ENCODE measurements around the gene DERA. TPM values are rescaled to one million over a fixed set of nuclear protein-coding genes. Genes with fewer than 3 reads are reported as not detected.

Gene DERA
- total and polyA plus RNA-seq, 9 of the 15 experiments (the other 6 are each of a cell fraction or from before 2014, with no cell fraction given) = 5.5 to 15.5 (median 7.8) TPM

DNA sequence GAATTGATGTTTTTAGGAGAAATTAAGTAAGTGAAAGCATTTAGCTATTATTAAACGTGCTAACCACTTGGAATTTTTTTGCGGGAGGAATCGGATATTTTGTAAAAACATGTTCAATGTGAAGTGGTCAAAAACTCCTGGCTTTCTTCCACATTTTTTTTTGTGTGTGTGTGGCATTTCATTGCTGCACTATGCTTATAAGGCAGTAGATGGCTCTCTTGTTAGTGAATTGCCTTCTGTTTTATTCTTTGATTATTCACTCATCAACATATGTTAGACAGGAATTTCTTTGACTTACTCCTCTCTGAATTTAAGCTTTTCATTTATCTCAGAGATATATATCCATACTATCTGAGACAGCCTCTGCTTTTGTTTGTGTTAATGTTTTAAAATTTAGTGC is 71.3 kb downstream of the DERA start:
- intact Hi-C loops (cut with micrococcal nuclease) (loop anchor here (10.0 kb wide), 1 partner anchor 382 kb away; no protein-coding TSS in a partner anchor), in situ Hi-C loops (cut with MboI) (no loop called here)
- no peak overlapping the region for H3K9ac ChIP-seq (ENCODE audit: insufficient read depth in 1 of 2, low read depth in 2 of 2, low read length in 2 of 2)
- CTCF ChIA-PET (ENCODE audit: low intra/inter-chr PET ratio) = no interaction called here
- no peaks in the 10 kb centered on the region for H3K4me1 ChIP-seq (replicated peaks in 1 of 2; ENCODE audit: control insufficient read depth in 2 of 2, insufficient read depth in 2 of 2, low read length in 2 of 2)
- H3K9me3 ChIP-seq (replicated peaks; ENCODE audit: control insufficient read depth, insufficient read depth, low read depth, low read length) = no peaks in the 10 kb centered on the region
- H3K27ac ChIP-seq (ENCODE audit: extremely low read depth, low read depth, low read length) = no peak overlapping the region
- no peaks in the 10 kb centered on the region for H3K79me2 ChIP-seq (ENCODE audit: control insufficient read depth, insufficient read depth, low read length)
- no peak overlapping the region for H3K4me3 ChIP-seq
- BruUV-seq (replicated peaks) = no TSS peak
- no peaks in the 10 kb centered on the region for H3K27me3 ChIP-seq (ENCODE audit: control insufficient read depth in 2 of 2, insufficient read depth in 2 of 2, low read length in 2 of 2)
- POLR2A ChIA-PET = no interaction called here
- TF ChIP-seq, protein P1, sequence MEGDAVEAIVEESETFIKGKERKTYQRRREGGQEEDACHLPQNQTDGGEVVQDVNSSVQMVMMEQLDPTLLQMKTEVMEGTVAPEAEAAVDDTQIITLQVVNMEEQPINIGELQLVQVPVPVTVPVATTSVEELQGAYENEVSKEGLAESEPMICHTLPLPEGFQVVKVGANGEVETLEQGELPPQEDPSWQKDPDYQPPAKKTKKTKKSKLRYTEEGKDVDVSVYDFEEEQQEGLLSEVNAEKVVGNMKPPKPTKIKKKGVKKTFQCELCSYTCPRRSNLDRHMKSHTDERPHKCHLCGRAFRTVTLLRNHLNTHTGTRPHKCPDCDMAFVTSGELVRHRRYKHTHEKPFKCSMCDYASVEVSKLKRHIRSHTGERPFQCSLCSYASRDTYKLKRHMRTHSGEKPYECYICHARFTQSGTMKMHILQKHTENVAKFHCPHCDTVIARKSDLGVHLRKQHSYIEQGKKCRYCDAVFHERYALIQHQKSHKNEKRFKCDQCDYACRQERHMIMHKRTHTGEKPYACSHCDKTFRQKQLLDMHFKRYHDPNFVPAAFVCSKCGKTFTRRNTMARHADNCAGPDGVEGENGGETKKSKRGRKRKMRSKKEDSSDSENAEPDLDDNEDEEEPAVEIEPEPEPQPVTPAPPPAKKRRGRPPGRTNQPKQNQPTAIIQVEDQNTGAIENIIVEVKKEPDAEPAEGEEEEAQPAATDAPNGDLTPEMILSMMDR (IDR thresholded peaks at IDR 0.05 in 2 of 3, conservative IDR thresholded peaks at IDR 0.05 in 1 of 3; ENCODE audit: insufficient read depth in 2 of 3, low read depth in 1 of 3, low read length in 3 of 3) = peak in 1 of 3 experiments; percentile 40; a peak in 2 of 6 replicates
- TF ChIP-seq CSDE1 (IDR thresholded peaks at IDR 0.05) = no peak
- no peak for TF ChIP-seq POLR2A (conservative IDR thresholded peaks at IDR 0.05)
- no peak for TF ChIP-seq SMAD4 (CRISPR knock-in tag; conservative IDR thresholded peaks at IDR 0.05)
- no peak for TF ChIP-seq SIRT6 (IDR thresholded peaks at IDR 0.05; ENCODE audit: low read depth, low read length)
- peak; percentile 20 to 61 for TF ChIP-seq RAD21 (CRISPR knock-in tag; conservative IDR thresholded peaks at IDR 0.05 in 1 of 2, IDR thresholded peaks at IDR 0.05 in 1 of 2)
- no peak for TF ChIP-seq EP300 (IDR thresholded peaks at IDR 0.05; ENCODE audit: low read length)
- no peak for TF ChIP-seq CHCHD3 (CRISPR knock-in tag; IDR thresholded peaks at IDR 0.05)
- DNase-seq (ENCODE audit: extremely low read depth in 1 of 4, low spot score in 3 of 4) (no peak), FAIRE-seq (no peak), ATAC-seq (no peak)
- no peaks in the 10 kb centered on the region for H4K20me1 ChIP-seq (replicated peaks; ENCODE audit: control insufficient read depth, insufficient read depth, low read length)
- no peak overlapping the region for H2AFZ ChIP-seq (ENCODE audit: low read depth, low read length)
- no peaks in the 10 kb centered on the region for H3K9me1 ChIP-seq (ENCODE audit: control insufficient read depth, insufficient read depth, low read length)
- H3K4me2 ChIP-seq (ENCODE audit: insufficient read depth, low read length) = no peak overlapping the region
- no peaks in the 10 kb centered on the region for H3K36me3 ChIP-seq (ENCODE audit: control insufficient read depth, insufficient read depth, low read length)
- 4% methylated on average over 3 of the region's 3 CpGs for WGBS (ENCODE audit: insufficient coverage, low coverage, missing lambda C conversion rate)

All from K562 (cell line).